ENCODE results near the gene RHOB. TPM values are rescaled to one million over a fixed set of nuclear protein-coding genes. Genes with fewer than 3 reads are reported as not detected.
"Not testable (repeated sequence)": the region's sequence is repeated elsewhere in the genome, so short reads cannot be mapped to it uniquely, and the experiment has no call there.

The RHOB gene
- 74.0 and 79.5 TPM in 2 replicates for total RNA-seq (2014; rRNA removed; shearing (Covaris generic))
- 100 and 110 TPM in 2 replicates for polyA plus RNA-seq (2015; cell fraction: cytosol; rRNA removed)
- polyA plus RNA-seq (2015; cell fraction: nucleus; rRNA removed): 62.4 and 93.0 TPM in 2 replicates

- peak; percentile 99 for DNase-seq (ENCODE audit: low read depth, low spot score)
- in situ Hi-C loops (cut with HindIII; ENCODE audit: low pct_unique_long_range_greater_than_20kb, low sequenced_read_pairs): loop anchor here (10.0 kb wide), 1 partner anchor 188 kb away; no protein-coding TSS in a partner anchor
Observed at GRCh38 chr2:20446917-20447436, at the start of gene RHOB. Gene RHOB (plus strand): TSS chr2:20447074. CDS start chr2:20447466, 392 bp downstream.

GRCh38 chr2:20397811-20398447 lies 48.9 kb upstream of the RHOB start:
- no peak for DNase-seq (ENCODE audit: low read depth, low spot score)
- in situ Hi-C loops (cut with HindIII; ENCODE audit: low pct_unique_long_range_greater_than_20kb, low sequenced_read_pairs): no loop called here

DNA sequence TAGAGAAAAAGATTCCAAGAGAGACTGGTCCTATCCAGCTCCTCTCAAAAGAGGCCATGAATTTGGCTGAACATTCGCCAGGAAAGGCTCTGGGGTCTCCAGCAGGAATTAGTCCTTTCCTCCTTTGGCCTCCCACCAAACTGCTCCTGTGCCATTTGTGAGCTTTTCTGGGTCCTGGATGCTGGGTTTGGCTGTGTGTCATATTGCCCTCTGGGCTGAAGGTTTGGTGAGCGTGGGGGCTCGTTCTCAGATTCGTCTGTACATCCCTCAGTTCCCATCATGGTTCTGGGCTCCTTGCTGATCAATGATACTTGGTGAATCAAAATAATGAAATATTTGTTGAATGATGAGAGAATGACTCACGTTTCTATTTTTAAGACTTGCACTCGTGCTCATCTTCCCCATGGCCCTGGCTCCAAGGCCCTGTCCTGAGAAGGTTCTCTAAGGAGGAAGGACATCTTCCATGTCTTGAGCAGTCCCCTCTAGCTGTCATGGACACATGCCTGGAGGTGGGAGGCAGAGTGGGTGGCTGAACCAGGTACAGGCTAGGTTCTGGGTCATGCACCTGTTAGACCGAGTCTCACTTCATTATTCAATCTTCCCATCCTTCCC lies 47.8 kb upstream of the RHOB start:
- no peak for DNase-seq (ENCODE audit: low read depth, low spot score)
- in situ Hi-C loops (cut with HindIII; ENCODE audit: low pct_unique_long_range_greater_than_20kb, low sequenced_read_pairs): no loop called here

- in situ Hi-C loops (cut with HindIII; ENCODE audit: low pct_unique_long_range_greater_than_20kb, low sequenced_read_pairs): no loop called here
- no peak for DNase-seq (ENCODE audit: low read depth, low spot score)
Observed at GRCh38 chr2:20400306-20400705, 46.6 kb upstream of the RHOB start.

DNA sequence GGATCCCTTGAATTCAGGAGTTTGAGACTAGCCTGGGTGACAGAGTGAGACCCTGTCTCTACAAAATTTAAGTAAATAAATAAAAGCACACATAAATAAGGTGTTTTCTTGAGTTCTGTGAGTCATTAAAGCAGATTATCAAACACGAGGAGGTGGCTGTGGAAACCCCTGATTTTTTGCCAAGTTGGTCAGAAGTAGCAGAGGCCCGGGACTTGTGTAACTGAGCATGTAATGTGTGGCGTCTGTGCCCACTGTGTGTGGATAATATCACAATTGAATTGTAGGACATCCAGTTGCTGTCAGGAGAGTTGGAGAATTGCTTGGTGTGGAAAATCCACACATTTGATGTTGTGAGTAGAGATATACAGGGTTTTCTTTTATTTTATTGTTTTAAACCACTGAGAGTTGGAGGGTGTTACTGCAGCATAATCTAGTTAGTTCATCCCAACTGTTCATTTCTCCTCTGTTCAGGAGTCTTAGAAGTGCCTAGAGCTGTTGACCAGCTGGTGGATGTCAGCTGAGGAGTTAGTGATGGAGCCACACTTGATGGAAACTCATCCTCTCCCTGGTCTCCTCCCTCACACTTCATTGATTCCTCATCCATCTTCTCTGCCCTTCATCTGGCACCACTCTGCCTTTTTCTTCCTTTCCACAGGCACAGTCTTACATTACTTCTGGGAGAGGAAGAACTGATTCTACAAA lies 45.9 kb upstream of the RHOB start:
- in situ Hi-C loops (cut with HindIII; ENCODE audit: low pct_unique_long_range_greater_than_20kb, low sequenced_read_pairs): no loop called here
- no peak for DNase-seq (ENCODE audit: low read depth, low spot score)

- in situ Hi-C loops (cut with HindIII; ENCODE audit: low pct_unique_long_range_greater_than_20kb, low sequenced_read_pairs): no loop called here
- DNase-seq (ENCODE audit: low read depth, low spot score): no peak
Observed at GRCh38 chr2:20401489-20401835, 45.4 kb upstream of the RHOB start.

- in situ Hi-C loops (cut with HindIII; ENCODE audit: low pct_unique_long_range_greater_than_20kb, low sequenced_read_pairs): no loop called here
Observed at GRCh38 chr2:20403774-20404312, 43.0 kb upstream of the RHOB start.

GRCh38 chr2:20404950-20405349 lies 41.9 kb upstream of the RHOB start:
- DNase-seq (ENCODE audit: low read depth, low spot score): no peak
- in situ Hi-C loops (cut with HindIII; ENCODE audit: low pct_unique_long_range_greater_than_20kb, low sequenced_read_pairs): no loop called here

More at GRCh38 chr2:20403774-20404312, 43.0 kb upstream of the RHOB start:
- no peak for DNase-seq (ENCODE audit: low read depth, low spot score)

GRCh38 chr2:20409039-20409438 lies 37.8 kb upstream of the RHOB start:
- DNase-seq (ENCODE audit: low read depth, low spot score): no peak
- in situ Hi-C loops (cut with HindIII; ENCODE audit: low pct_unique_long_range_greater_than_20kb, low sequenced_read_pairs): no loop called here

- DNase-seq (ENCODE audit: low read depth, low spot score): no peak
- in situ Hi-C loops (cut with HindIII; ENCODE audit: low pct_unique_long_range_greater_than_20kb, low sequenced_read_pairs): no loop called here
Observed at GRCh38 chr2:20410556-20411277, 36.2 kb upstream of the RHOB start.

- DNase-seq (ENCODE audit: low read depth, low spot score): peak; percentile 90
Observed at GRCh38 chr2:20411361-20411894, 35.4 kb upstream of the RHOB start.

GRCh38 chr2:20414806-20415205 lies 32.1 kb upstream of the RHOB start:
- no peak for DNase-seq (ENCODE audit: low read depth, low spot score)
- in situ Hi-C loops (cut with HindIII; ENCODE audit: low pct_unique_long_range_greater_than_20kb, low sequenced_read_pairs): no loop called here

More at GRCh38 chr2:20411361-20411894, 35.4 kb upstream of the RHOB start:
- in situ Hi-C loops (cut with HindIII; ENCODE audit: low pct_unique_long_range_greater_than_20kb, low sequenced_read_pairs): no loop called here

GRCh38 chr2:20415511-20415918 lies 31.4 kb upstream of the RHOB start:
- DNase-seq (ENCODE audit: low read depth, low spot score): no peak
- in situ Hi-C loops (cut with HindIII; ENCODE audit: low pct_unique_long_range_greater_than_20kb, low sequenced_read_pairs): no loop called here

GRCh38 chr2:20416723-20417122 lies 30.2 kb upstream of the RHOB start:
- DNase-seq (ENCODE audit: low read depth, low spot score): no peak
- in situ Hi-C loops (cut with HindIII; ENCODE audit: low pct_unique_long_range_greater_than_20kb, low sequenced_read_pairs): no loop called here

- DNase-seq (ENCODE audit: low read depth, low spot score); in situ Hi-C loops (cut with HindIII; ENCODE audit: low pct_unique_long_range_greater_than_20kb, low sequenced_read_pairs): not testable (repeated sequence)
Observed at GRCh38 chr2:20417230-20417821, 29.5 kb upstream of the RHOB start.

- DNase-seq (ENCODE audit: low read depth, low spot score): no peak
- in situ Hi-C loops (cut with HindIII; ENCODE audit: low pct_unique_long_range_greater_than_20kb, low sequenced_read_pairs): no loop called here
Observed at GRCh38 chr2:20418519-20418918, 28.4 kb upstream of the RHOB start.

GRCh38 chr2:20419007-20419576 lies 27.8 kb upstream of the RHOB start:
- in situ Hi-C loops (cut with HindIII; ENCODE audit: low pct_unique_long_range_greater_than_20kb, low sequenced_read_pairs): no loop called here
- no peak for DNase-seq (ENCODE audit: low read depth, low spot score)

Data from SK-MEL-5 (cell line).